ENCODE data around the gene NOTCH4.
"Not testable (repeated sequence)": the region's sequence is repeated elsewhere in the genome, so short reads cannot be mapped to it uniquely, and the experiment has no call there.

Gene NOTCH4

GRCh38 chr6:32189742-32190053 is 34.2 kb downstream of the NOTCH4 start:
- Histone ChIP-seq H3K36me3 (ENCODE audit: low read depth) (peaks cover 18% of the 10 kb centered on the region), H3K4me1 (ENCODE audit: insufficient read depth, poor library complexity, severe bottlenecking) (peaks cover 10% of the 10 kb centered on the region), H3K27ac (ENCODE audit: poor library complexity, severe bottlenecking) (peak overlapping the region; percentile 81), H3K4me3 (ENCODE audit: severe bottlenecking) (peak overlapping the region; percentile 70), H3K9me3 (ENCODE audit: severe bottlenecking) (no peaks in the 10 kb centered on the region), H3K27me3 (ENCODE audit: insufficient read depth, poor library complexity, severe bottlenecking) (no peaks in the 10 kb centered on the region)
- no peak for ATAC-seq (ENCODE audit: low read depth)
- TF ChIP-seq, protein P1, sequence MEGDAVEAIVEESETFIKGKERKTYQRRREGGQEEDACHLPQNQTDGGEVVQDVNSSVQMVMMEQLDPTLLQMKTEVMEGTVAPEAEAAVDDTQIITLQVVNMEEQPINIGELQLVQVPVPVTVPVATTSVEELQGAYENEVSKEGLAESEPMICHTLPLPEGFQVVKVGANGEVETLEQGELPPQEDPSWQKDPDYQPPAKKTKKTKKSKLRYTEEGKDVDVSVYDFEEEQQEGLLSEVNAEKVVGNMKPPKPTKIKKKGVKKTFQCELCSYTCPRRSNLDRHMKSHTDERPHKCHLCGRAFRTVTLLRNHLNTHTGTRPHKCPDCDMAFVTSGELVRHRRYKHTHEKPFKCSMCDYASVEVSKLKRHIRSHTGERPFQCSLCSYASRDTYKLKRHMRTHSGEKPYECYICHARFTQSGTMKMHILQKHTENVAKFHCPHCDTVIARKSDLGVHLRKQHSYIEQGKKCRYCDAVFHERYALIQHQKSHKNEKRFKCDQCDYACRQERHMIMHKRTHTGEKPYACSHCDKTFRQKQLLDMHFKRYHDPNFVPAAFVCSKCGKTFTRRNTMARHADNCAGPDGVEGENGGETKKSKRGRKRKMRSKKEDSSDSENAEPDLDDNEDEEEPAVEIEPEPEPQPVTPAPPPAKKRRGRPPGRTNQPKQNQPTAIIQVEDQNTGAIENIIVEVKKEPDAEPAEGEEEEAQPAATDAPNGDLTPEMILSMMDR (IDR thresholded peaks at IDR 0.05; ENCODE audit: poor library complexity, severe bottlenecking): no peak
- no peak for DNase-seq (ENCODE audit: low spot score)

DNA sequence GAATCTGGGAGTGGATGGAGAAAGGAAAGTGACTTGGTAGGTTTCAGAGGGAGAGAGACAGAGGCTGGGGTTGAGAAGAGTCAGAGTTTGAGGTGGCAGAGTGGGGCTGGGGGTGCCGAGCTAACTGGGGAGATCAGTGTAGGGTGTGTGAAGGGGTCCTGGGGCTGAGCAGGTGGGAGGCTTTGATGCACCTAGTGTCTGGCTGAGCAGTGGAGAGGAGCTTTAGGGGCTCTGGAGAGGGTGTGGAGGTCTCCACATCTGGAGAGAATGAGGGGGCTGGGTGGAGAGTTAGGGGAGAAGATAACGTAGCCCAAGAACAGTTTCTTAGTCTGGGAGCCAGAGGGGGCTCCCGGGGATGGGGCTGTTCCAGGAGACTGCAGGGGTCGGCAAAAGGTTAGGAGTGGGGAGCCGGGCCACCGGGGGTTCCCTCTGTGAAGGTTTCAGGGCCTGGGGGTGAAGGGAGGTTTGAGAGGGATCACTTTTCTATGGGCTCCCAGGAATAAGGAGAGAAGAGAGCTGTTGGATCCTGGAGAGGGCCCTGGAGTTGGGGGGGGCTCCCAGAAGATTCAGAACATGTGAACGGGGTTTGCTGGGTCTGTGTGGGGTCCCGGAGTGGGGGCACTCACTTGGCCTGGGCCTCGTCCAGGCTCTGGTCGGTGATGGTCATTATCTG is 34.7 kb downstream of the NOTCH4 start:
- Histone ChIP-seq H3K4me3 (ENCODE audit: severe bottlenecking) (peak overlapping the region; percentile 70), H3K27me3 (ENCODE audit: insufficient read depth, poor library complexity, severe bottlenecking) (no peaks in the 10 kb centered on the region), H3K4me1 (ENCODE audit: insufficient read depth, poor library complexity, severe bottlenecking) (peaks cover 9% of the 10 kb centered on the region), H3K9me3 (ENCODE audit: severe bottlenecking) (no peaks in the 10 kb centered on the region), H3K36me3 (ENCODE audit: low read depth) (peaks cover 21% of the 10 kb centered on the region), H3K27ac (ENCODE audit: poor library complexity, severe bottlenecking) (peak overlapping the region; percentile 81)
- DNase-seq (ENCODE audit: low spot score): no peak
- ATAC-seq (ENCODE audit: low read depth): no peak
- TF ChIP-seq, protein P1 (IDR thresholded peaks at IDR 0.05; ENCODE audit: poor library complexity, severe bottlenecking): no peak

DNA sequence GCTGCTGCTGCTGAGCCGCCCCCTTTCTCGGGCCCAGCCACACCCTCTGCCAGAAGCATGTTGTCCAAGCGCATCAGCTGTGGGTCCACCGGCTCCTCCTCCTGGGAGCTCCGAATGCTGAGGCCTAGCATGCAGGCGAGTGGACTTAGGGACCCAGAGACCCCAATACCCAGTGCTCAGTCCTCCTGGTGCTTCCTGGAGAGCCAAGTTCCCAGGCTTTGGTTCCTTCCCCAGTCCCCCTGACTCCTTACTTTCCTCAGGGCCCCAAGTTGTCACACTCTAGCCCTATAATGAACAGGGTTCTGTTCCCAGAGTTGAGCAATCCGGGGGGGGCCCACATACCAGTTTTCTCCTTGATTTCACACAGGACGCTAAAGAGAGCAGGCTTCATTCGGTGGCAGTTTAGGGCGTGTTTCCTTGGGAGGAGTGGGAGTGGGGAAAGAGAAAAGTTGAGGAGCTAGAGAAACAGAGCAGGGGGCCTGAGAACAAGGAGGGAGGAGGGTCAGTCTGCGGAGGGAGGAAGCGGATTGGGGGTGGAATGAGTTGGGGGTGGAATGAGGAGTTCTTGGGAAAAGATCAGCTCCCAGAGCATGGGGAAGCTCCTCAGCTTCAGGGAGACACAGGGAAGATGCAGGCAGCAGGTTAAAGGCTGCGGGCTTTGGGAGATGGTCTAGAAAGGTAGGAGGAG is 35.3 kb downstream of the NOTCH4 start:
- no peaks in the 10 kb centered on the region for H3K27me3 ChIP-seq (ENCODE audit: insufficient read depth, poor library complexity, severe bottlenecking)
- peak overlapping the region; percentile 70 for H3K4me3 ChIP-seq (ENCODE audit: severe bottlenecking)
- peaks cover 9% of the 10 kb centered on the region for H3K4me1 ChIP-seq (ENCODE audit: insufficient read depth, poor library complexity, severe bottlenecking)
- H3K9me3 ChIP-seq (ENCODE audit: severe bottlenecking): no peaks in the 10 kb centered on the region
- ATAC-seq (ENCODE audit: low read depth) (no peak), DNase-seq (ENCODE audit: low spot score) (no peak)
- peak overlapping the region; percentile 81 for H3K27ac ChIP-seq (ENCODE audit: poor library complexity, severe bottlenecking)
- peaks cover 28% of the 10 kb centered on the region for H3K36me3 ChIP-seq (ENCODE audit: low read depth)
- TF ChIP-seq, protein P1 (IDR thresholded peaks at IDR 0.05; ENCODE audit: poor library complexity, severe bottlenecking): no peak

DNA sequence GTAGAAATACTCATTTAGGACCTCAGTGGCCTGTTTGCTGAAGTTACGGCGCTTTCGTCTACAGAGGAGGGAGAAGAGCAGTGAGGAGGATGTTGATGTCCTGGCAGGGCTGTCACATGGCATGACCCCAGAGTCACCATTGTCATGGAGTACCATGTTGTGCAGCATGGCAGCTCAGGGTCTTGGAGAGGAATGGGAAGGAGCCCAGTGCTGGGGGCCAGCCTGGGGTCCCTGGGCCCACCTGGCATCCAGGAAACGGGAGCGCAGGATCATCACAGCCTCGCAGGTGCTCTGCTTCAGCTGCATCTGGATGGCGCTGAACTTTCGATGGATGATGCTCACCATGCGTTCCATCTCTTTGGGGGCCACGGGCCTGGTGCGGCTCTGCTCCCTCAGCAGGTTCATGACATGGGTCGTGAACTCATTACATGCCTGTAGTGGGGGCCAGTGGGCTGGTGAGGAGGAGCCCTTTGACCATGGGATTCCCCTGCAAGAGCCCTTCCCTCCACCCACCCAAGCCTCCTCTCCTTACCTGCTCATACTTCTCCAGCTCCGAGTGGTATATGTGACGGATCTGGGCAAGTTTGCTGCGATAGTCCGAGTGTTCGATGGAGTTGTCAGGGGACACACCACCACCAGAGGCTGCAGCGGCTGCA is 36.0 kb downstream of the NOTCH4 start:
- H3K27me3 ChIP-seq (ENCODE audit: insufficient read depth, poor library complexity, severe bottlenecking); H3K4me1 ChIP-seq (ENCODE audit: insufficient read depth, poor library complexity, severe bottlenecking); DNase-seq (ENCODE audit: low spot score); H3K9me3 ChIP-seq (ENCODE audit: severe bottlenecking); H3K4me3 ChIP-seq (ENCODE audit: severe bottlenecking); ATAC-seq (ENCODE audit: low read depth): not testable (repeated sequence)
- peaks cover 34% of the 10 kb centered on the region for H3K36me3 ChIP-seq (ENCODE audit: low read depth)
- peak overlapping the region; percentile 81 for H3K27ac ChIP-seq (ENCODE audit: poor library complexity, severe bottlenecking)

- TF ChIP-seq, protein P1 (IDR thresholded peaks at IDR 0.05; ENCODE audit: poor library complexity, severe bottlenecking): no peak
- no peak overlapping the region for H3K4me3 ChIP-seq (ENCODE audit: severe bottlenecking)
- peaks cover 34% of the 10 kb centered on the region for H3K36me3 ChIP-seq (ENCODE audit: low read depth)
- ATAC-seq (ENCODE audit: low read depth) (no peak), DNase-seq (ENCODE audit: low spot score) (no peak)
- no peaks in the 10 kb centered on the region for H3K9me3 ChIP-seq (ENCODE audit: severe bottlenecking)
- peaks cover 4% of the 10 kb centered on the region for H3K4me1 ChIP-seq (ENCODE audit: insufficient read depth, poor library complexity, severe bottlenecking)
- peak overlapping the region; percentile 25 for H3K27ac ChIP-seq (ENCODE audit: poor library complexity, severe bottlenecking)
- no peaks in the 10 kb centered on the region for H3K27me3 ChIP-seq (ENCODE audit: insufficient read depth, poor library complexity, severe bottlenecking)
These were observed 36.7 kb downstream of the NOTCH4 start for GRCh38 chr6:32187009-32187709.

DNA sequence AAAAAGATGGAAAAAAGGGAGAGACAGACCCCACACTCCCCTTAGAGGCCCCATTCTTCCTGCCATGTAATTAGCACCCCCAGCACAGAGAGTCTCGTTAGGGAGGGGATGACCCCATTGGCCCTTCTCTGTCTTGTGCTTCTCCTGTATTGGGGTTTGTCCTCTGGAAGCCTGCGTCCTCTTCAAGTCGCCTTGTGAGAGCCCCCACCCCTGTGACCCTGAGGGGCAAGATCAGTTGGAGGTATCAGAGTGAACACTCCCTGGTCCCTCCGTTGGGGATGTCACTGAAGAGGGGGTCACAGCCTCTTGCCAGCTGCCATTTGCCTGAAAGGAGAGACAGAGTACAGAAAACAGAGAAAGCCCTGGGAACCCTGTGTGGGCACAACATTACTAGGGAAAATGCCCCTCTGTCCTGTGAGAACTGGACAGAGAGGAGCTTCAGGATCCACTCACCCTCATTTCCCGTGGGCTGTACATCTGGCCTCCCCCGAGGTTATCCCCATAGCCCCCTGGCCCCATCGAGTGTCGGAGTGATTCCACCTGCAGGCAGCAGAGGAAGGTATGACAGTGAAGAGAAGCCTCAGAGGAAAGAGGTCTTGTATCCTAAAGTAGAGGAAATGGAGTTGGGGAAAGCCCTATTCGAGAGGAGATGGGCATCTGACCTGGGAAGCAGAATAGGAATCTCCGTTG is 37.6 kb downstream of the NOTCH4 start:
- H3K27me3 ChIP-seq (ENCODE audit: insufficient read depth, poor library complexity, severe bottlenecking); ATAC-seq (ENCODE audit: low read depth); DNase-seq (ENCODE audit: low spot score); H3K4me3 ChIP-seq (ENCODE audit: severe bottlenecking); H3K4me1 ChIP-seq (ENCODE audit: insufficient read depth, poor library complexity, severe bottlenecking); H3K9me3 ChIP-seq (ENCODE audit: severe bottlenecking): not testable (repeated sequence)
- H3K27ac ChIP-seq (ENCODE audit: poor library complexity, severe bottlenecking): peak overlapping the region; percentile 25
- H3K36me3 ChIP-seq (ENCODE audit: low read depth): peaks cover 35% of the 10 kb centered on the region

GRCh38 chr6:32185681-32186131 is 38.2 kb downstream of the NOTCH4 start:
- H3K9me3 ChIP-seq (ENCODE audit: severe bottlenecking); DNase-seq (ENCODE audit: low spot score); H3K4me3 ChIP-seq (ENCODE audit: severe bottlenecking); H3K4me1 ChIP-seq (ENCODE audit: insufficient read depth, poor library complexity, severe bottlenecking); H3K27me3 ChIP-seq (ENCODE audit: insufficient read depth, poor library complexity, severe bottlenecking): not testable (repeated sequence)
- Histone ChIP-seq H3K36me3 (ENCODE audit: low read depth) (peaks cover 41% of the 10 kb centered on the region), H3K27ac (ENCODE audit: poor library complexity, severe bottlenecking) (peak overlapping the region; percentile 25)
- peak; percentile 83 for ATAC-seq (ENCODE audit: low read depth)

All from RWPE2 (cell line).